Mesothelial cell of epicardium (in vitro differentiated cells): ENCODE measurements around the gene COA8. TPM values are rescaled to one million over a fixed set of nuclear protein-coding genes. Genes with fewer than 3 reads are reported as not detected.

ENCODE experiments used
- DNase-seq, 2 experiments: peaks; one replicate each; pipeline ENCODE4 v3.0.0; 2021; ENCODE audit warnings: low spot score in 2 of 2; ENCODE audit not compliant: unreplicated experiment in 2 of 2
- H3K27ac Mint-ChIP-seq: 2 replicates; pipeline ENCODE4 v1.8.0; 2021; ENCODE audit warnings: mixed read lengths
- H3K27me3 Mint-ChIP-seq: 2 replicates; pipeline ENCODE4 v1.8.0; 2021; ENCODE audit warnings: low read depth, mixed read lengths
- H3K36me3 Mint-ChIP-seq: 2 replicates; pipeline ENCODE4 v1.8.0; 2021; ENCODE audit warnings: mixed read lengths
- H3K4me1 Mint-ChIP-seq: 2 replicates; pipeline ENCODE4 v1.8.0; 2021; ENCODE audit warnings: mixed read lengths
- H3K4me3 Mint-ChIP-seq: 2 replicates; pipeline ENCODE4 v1.8.0; 2021; ENCODE audit warnings: mild to moderate bottlenecking, moderate library complexity, mixed read lengths
- H3K9me3 Mint-ChIP-seq: 2 replicates; pipeline ENCODE4 v1.8.0; 2021; ENCODE audit warnings: mixed read lengths
- CTCF ChIP-seq: fragments of 200-600 bp; sonication (generic); IDR thresholded peaks from one replicate; pipeline ENCODE4 v1.5.0; 2021; ENCODE audit warnings: antibody characterized with exemption; ENCODE audit not compliant: unreplicated experiment
- total RNA-seq: library from RNA; stranded (reverse); gene quantifications from 3 replicates; pipeline ENCODE4 v1.2.1, GENCODE V29; 2021

The COA8 gene
- total RNA-seq, 1 donor from 2014 or later, result 36.0 TPM

- H3K4me1 Mint-ChIP-seq, result peaks cover 5% of the 10 kb centered on the region
- no peaks in the 10 kb centered on the region for H3K9me3 Mint-ChIP-seq
- TF ChIP-seq CTCF, result no peak
- H3K36me3 Mint-ChIP-seq, result peaks cover 2% of the 10 kb centered on the region
- no peak overlapping the region for H3K27ac Mint-ChIP-seq
- no peaks in the 10 kb centered on the region for H3K27me3 Mint-ChIP-seq
- no peak for DNase-seq
- H3K4me3 Mint-ChIP-seq, result no peak overlapping the region
Observed at GRCh38 chr14:103550451-103551337, 12.1 kb upstream of the COA8 start.

DNA sequence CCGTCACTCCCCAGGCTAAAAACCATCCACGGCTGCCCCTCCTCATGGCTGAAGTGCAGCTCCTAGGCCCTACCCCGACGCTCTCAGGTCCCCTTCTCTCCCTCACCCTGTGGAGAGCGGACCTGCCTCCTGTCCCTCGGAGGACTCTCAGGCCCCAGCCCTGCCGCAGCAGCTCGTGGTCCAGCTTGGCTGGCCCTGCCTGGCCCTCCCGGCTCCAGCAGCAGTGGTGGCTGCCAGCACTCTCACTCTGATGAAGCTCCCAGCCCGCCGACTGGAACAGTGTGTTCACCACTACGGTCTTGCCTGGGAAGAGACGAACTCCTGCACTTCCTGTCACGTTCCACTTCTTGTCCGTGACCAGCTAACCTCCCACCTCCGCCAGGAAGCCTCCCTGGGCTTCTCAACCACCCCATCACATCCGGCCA, 11.4 kb upstream of the COA8 start:
- Mint-ChIP-seq H3K9me3 (no peaks in the 10 kb centered on the region), H3K27ac (no peak overlapping the region), H3K27me3 (no peaks in the 10 kb centered on the region), H3K36me3 (peaks cover 2% of the 10 kb centered on the region), H3K4me3 (no peak overlapping the region), H3K4me1 (peaks cover 5% of the 10 kb centered on the region)
- no peak for TF ChIP-seq CTCF
- DNase-seq, result no peak

- no peaks in the 10 kb centered on the region for H3K9me3 Mint-ChIP-seq
- H3K4me1 Mint-ChIP-seq, result peaks cover 5% of the 10 kb centered on the region
- no peak for DNase-seq
- TF ChIP-seq CTCF, result no peak
- H3K27ac Mint-ChIP-seq, result no peak overlapping the region
- H3K4me3 Mint-ChIP-seq, result no peak overlapping the region
- no peaks in the 10 kb centered on the region for H3K27me3 Mint-ChIP-seq
- H3K36me3 Mint-ChIP-seq, result peaks cover 2% of the 10 kb centered on the region
Observed at GRCh38 chr14:103552011-103552845, 10.5 kb upstream of the COA8 start.

- TF ChIP-seq CTCF, result no peak
- Mint-ChIP-seq H3K9me3 (no peaks in the 10 kb centered on the region), H3K4me3 (no peak overlapping the region), H3K36me3 (peaks cover 2% of the 10 kb centered on the region), H3K4me1 (peaks cover 5% of the 10 kb centered on the region), H3K27ac (no peak overlapping the region), H3K27me3 (no peaks in the 10 kb centered on the region)
- DNase-seq, result no peak
Observed at GRCh38 chr14:103552846-103553210, 9.9 kb upstream of the COA8 start.

- Mint-ChIP-seq H3K27me3 (no peaks in the 10 kb centered on the region), H3K27ac (no peak overlapping the region), H3K4me1 (peaks cover 8% of the 10 kb centered on the region), H3K9me3 (no peaks in the 10 kb centered on the region), H3K36me3 (peaks cover 19% of the 10 kb centered on the region), H3K4me3 (no peak overlapping the region)
- no peak for TF ChIP-seq CTCF
- DNase-seq, result no peak
Observed at GRCh38 chr14:103555559-103556337, 7.0 kb upstream of the COA8 start.
